Measurements from ENCODE around the gene MAS1. TPM values are rescaled to one million over a fixed set of nuclear protein-coding genes. Genes with fewer than 3 reads are reported as not detected.
A peak's percentile ranks its signal among the peaks of the same experiment; 100 is the strongest.
"Not testable (repeated sequence)": the region's sequence is repeated elsewhere in the genome, so short reads cannot be mapped to it uniquely, and the experiment has no call there.

MAS1 gene
- polyA plus RNA-seq, 2 of the 4 experiments (the other 2 are of a cell fraction): not detected

- no peak for TF ChIP-seq NR3C1 (IDR thresholded peaks at IDR 0.05)
- no peak for TF ChIP-seq FOXS1 (CRISPR knock-in tag; IDR thresholded peaks at IDR 0.05)
- TF ChIP-seq HES2 (IDR thresholded peaks at IDR 0.05): no peak
- TF ChIP-seq NFE2L2 (conservative IDR thresholded peaks at IDR 0.05; ENCODE audit: low read length): no peak
- no peak for TF ChIP-seq RCOR1 (IDR thresholded peaks at IDR 0.05; ENCODE audit: low read depth, low read length)
- no peak for TF ChIP-seq USF2 (IDR thresholded peaks at IDR 0.05)
Observed at GRCh38 chr6:159844737-159845645, 45.8 kb upstream of the MAS1 start (continued).

GRCh38 chr6:159848552-159848951 is 42.2 kb upstream of the MAS1 start:
- ATAC-seq; FAIRE-seq; DNase-seq (ENCODE audit: low read depth in 1 of 2, low spot score in 1 of 2); H3K4me3 ChIP-seq; H3K9me3 ChIP-seq; H3K27ac ChIP-seq; H3K4me2 ChIP-seq; H3K4me1 ChIP-seq; POLR2A ChIA-PET: not testable (repeated sequence)
- TF ChIP-seq ZFP36 (IDR thresholded peaks at IDR 0.05; ENCODE audit: borderline replicate concordance, partially characterized antibody): peak; percentile 76
- CTCF ChIA-PET: interaction anchor here (0.5 to 1.2 kb wide), 2 partner anchors 92 to 272 kb away, joined by 3 read pairs; no protein-coding TSS in a partner anchor
- no CpG with 5 or more reads among the region's 5 CpGs for WGBS (ENCODE audit: missing lambda C conversion rate)

- FAIRE-seq; H3K4me3 ChIP-seq; H3K4me2 ChIP-seq; H3K4me1 ChIP-seq; ATAC-seq; DNase-seq (ENCODE audit: low read depth in 1 of 2, low spot score in 1 of 2); H3K27ac ChIP-seq; H3K9me3 ChIP-seq: not testable (repeated sequence)
- WGBS (ENCODE audit: missing lambda C conversion rate): 100% methylated on average over 1 of the region's 1 CpG
- ChIA-PET CTCF (interaction anchor here (0.8 kb wide), 1 partner anchor 684 kb away, joined by 3 read pairs; no protein-coding TSS in a partner anchor), POLR2A (interaction anchor here (0.6 kb wide), 1 partner anchor 670 kb away, joined by 3 read pairs; no protein-coding TSS in a partner anchor)
Observed at GRCh38 chr6:159849851-159850250, 40.9 kb upstream of the MAS1 start.

GRCh38 chr6:159852877-159853276 is 37.9 kb upstream of the MAS1 start:
- Histone ChIP-seq H3K9me3 (no peaks in the 10 kb centered on the region; the same call in 1 of the 3 replicates), H3K4me2 (peak overlapping the region; percentile 40; the same call in 2 of the 3 replicates), H3K4me3 (no peak overlapping the region), H3K27ac (no peak overlapping the region), H3K4me1 (no peaks in the 10 kb centered on the region)
- FAIRE-seq (no peak), DNase-seq (ENCODE audit: low read depth in 1 of 2, low spot score in 1 of 2) (peak in 1 of 2 experiments; percentile 12), ATAC-seq (peak; percentile 56 to 61; a peak in 3 of 6 replicates)
- WGBS (ENCODE audit: missing lambda C conversion rate): 5% methylated on average over 6 of the region's 6 CpGs
- ChIA-PET POLR2A (no interaction called here), CTCF (interaction anchor here (1.2 to 5.2 kb wide), 4 partner anchors 89 to 679 kb away, joined by 3 to 29 read pairs (median 4); partner anchors contain the start of gene SOD2)
- TF ChIP-seq HMGXB4 (CRISPR knock-in tag; IDR thresholded peaks at IDR 0.05; ENCODE audit: borderline replicate concordance): no peak
- TF ChIP-seq PHF8 (IDR thresholded peaks at IDR 0.05; ENCODE audit: borderline replicate concordance, low read depth): no peak
- no peak for TF ChIP-seq EP300 (IDR thresholded peaks at IDR 0.05)
- TF ChIP-seq SMC3 (IDR thresholded peaks at IDR 0.05): peak; percentile 36; the same call in 2 of the 3 replicates
- no peak for TF ChIP-seq JUN (IDR thresholded peaks at IDR 0.05)
- no peak for TF ChIP-seq ELK1 (IDR thresholded peaks at IDR 0.05; ENCODE audit: low read depth, low read length)
- peak; percentile 74 for TF ChIP-seq MAFK (IDR thresholded peaks at IDR 0.05; ENCODE audit: partially characterized antibody)
- TF ChIP-seq RAD21 (conservative IDR thresholded peaks at IDR 0.05 in 1 of 2, IDR thresholded peaks at IDR 0.05 in 1 of 2): peak; percentile 42 to 55; a peak in 3 of 5 replicates
- peak; percentile 43 for TF ChIP-seq CTCF (IDR thresholded peaks at IDR 0.05)
- TF ChIP-seq HOXB5 (CRISPR knock-in tag; IDR thresholded peaks at IDR 0.05): no peak
